Subcutaneous abdominal adipose tissue (tissue), 5 donors: ENCODE results near the gene CYSTM1.

Source experiments
- H3K27ac ChIP-seq: one replicate; pipeline ENCODE4 v1.7.0; 2013; ENCODE audit warnings: low read depth, mild to moderate bottlenecking, inconsistent platforms, low read length, moderate library complexity
- H3K27me3 ChIP-seq, 5 donors: one replicate each; pipeline ENCODE4 v1.7.0; 2013; ENCODE audit warnings: low read length in 5 of 5, inconsistent platforms in 1 of 5; ENCODE audit not compliant: control insufficient read depth in 5 of 5, insufficient read depth in 4 of 5
- H3K36me3 ChIP-seq, 5 donors: one replicate each; pipeline ENCODE4 v1.7.0; 2013; ENCODE audit warnings: low read length in 5 of 5; ENCODE audit not compliant: control insufficient read depth in 5 of 5, insufficient read depth in 5 of 5
- H3K4me1 ChIP-seq, 5 donors: one replicate each; pipeline ENCODE4 v1.7.0; 2013; ENCODE audit warnings: low read length in 5 of 5, mild to moderate bottlenecking in 3 of 5, moderate library complexity in 1 of 5; ENCODE audit not compliant: control insufficient read depth in 5 of 5, insufficient read depth in 5 of 5
- H3K4me3 ChIP-seq, 5 donors: one replicate each; pipeline ENCODE4 v1.7.0; 2013; ENCODE audit warnings: low read length in 5 of 5, low read depth in 1 of 5
- H3K9ac ChIP-seq, 5 donors: one replicate each; pipeline ENCODE4 v1.7.0; 2013; ENCODE audit warnings: low read length in 5 of 5, mild to moderate bottlenecking in 4 of 5, moderate library complexity in 3 of 5
- H3K9me3 ChIP-seq, 5 donors: one replicate each; pipeline ENCODE4 v1.7.0; 2013; ENCODE audit warnings: low read length in 5 of 5; ENCODE audit not compliant: control insufficient read depth in 5 of 5
- donor health status: healthy.
- donor health status: healthy.
- donor health status: healthy.
- donor health status: healthy.
- donor health status: healthy.

The CYSTM1 gene

DNA sequence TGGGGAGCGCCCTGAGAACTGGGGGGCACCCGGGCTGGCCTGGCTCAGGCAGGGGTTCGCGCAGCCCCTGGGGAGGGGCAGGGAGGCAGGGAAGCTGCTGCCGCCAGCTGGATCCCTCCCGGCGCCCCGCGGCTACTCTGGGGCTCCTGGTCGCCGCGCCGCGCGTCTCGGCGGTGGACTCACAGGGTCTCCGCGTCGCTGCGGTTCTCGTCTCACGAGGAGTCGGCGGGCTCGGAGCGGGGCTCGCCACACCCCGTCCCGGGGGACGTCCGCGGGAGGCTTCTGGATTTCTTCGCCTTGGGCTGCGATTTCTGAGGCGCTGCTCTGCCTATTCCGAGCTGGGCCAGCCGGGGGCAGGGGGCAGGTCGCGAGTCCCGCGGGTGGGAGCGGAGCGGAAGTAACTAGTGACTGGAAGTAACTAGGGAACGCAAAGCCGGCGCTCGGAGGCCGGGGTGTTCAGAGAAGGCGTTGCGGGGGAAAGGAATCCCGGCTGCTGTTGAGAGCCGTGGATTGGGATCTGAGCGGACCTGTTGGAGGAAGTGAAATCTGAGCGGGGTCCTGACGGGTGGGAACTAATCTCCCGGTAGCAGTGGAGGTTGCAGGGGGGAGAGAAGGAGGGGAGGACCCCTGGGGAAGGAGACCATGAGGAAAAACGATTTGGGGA lies 511 bp downstream of the CYSTM1 start:
- Histone ChIP-seq H3K27ac (peak overlapping the region; percentile 100), H3K36me3 (peaks cover 0 to 5% (median 0%) of the 10 kb centered on the region in 5 donors)

DNA sequence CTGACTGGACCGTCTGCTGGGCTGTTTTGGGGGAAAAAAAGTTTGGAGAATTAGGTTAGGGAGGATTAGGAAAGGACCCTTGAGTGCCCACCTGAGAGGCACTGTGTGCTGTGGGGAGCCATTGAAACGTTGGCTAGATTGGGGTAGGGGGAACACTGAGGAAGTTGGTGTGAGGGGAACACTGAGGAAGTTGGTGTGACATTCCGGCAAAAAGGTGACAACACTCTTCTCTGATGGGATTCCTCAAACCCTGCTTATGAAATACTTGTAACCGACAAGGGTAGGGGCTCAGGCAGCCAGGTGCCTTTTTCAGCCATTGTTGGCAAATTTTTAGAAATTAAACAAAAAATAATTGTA lies 1.0 kb downstream of the CYSTM1 start:
- H3K4me1 ChIP-seq, result peaks cover 2 to 45% (median 43%) of the 10 kb centered on the region in 5 donors

More for the DNA sequence above, 511 bp downstream of the CYSTM1 start:
- Histone ChIP-seq H3K9ac (peak overlapping the region; percentile 93 to 100 (median 96)), H3K4me1 (peaks cover 2 to 40% (median 39%) of the 10 kb centered on the region in 5 donors), H3K27me3 (no peaks in the 10 kb centered on the region), H3K4me3 (peak overlapping the region; percentile 84 to 93 (median 87)), H3K9me3 (no peaks in the 10 kb centered on the region)

DNA sequence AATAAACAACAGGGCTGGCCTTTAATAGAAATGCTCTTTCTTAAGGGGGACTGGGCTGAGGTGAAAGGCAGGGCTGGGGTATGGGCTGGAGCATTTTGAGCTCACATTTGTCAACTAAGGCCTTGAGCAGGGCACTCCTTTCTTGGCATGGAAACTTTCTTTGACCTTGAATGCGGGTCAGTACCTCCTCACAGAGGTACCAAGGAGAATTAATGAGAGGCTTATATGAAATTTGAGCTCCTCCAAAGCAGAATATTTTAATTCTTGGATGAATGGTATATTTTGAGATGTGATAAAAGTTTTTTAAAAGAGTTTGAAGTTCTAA lies 3.1 kb downstream of the CYSTM1 start:
- peaks cover 0 to 3% (median 0%) of the 10 kb centered on the region in 5 donors for H3K36me3 ChIP-seq
- H3K9ac ChIP-seq, result peak overlapping the region; percentile 39 to 92 (median 57)
- H3K27ac ChIP-seq, result peak overlapping the region; percentile 100
- H3K27me3 ChIP-seq, result no peaks in the 10 kb centered on the region
- H3K4me1 ChIP-seq, result peaks cover 2 to 65% (median 63%) of the 10 kb centered on the region in 5 donors
- peak overlapping the region in 1 of 5 donors; percentile 45 for H3K4me3 ChIP-seq
- H3K9me3 ChIP-seq, result no peaks in the 10 kb centered on the region

More for the DNA sequence above, 1.0 kb downstream of the CYSTM1 start:
- Histone ChIP-seq H3K27me3 (no peaks in the 10 kb centered on the region), H3K9me3 (no peaks in the 10 kb centered on the region), H3K9ac (peak overlapping the region; percentile 93 to 100 (median 96)), H3K27ac (peak overlapping the region; percentile 100), H3K4me3 (peak overlapping the region; percentile 84 to 93 (median 87)), H3K36me3 (peaks cover 0 to 5% (median 0%) of the 10 kb centered on the region in 5 donors)

DNA sequence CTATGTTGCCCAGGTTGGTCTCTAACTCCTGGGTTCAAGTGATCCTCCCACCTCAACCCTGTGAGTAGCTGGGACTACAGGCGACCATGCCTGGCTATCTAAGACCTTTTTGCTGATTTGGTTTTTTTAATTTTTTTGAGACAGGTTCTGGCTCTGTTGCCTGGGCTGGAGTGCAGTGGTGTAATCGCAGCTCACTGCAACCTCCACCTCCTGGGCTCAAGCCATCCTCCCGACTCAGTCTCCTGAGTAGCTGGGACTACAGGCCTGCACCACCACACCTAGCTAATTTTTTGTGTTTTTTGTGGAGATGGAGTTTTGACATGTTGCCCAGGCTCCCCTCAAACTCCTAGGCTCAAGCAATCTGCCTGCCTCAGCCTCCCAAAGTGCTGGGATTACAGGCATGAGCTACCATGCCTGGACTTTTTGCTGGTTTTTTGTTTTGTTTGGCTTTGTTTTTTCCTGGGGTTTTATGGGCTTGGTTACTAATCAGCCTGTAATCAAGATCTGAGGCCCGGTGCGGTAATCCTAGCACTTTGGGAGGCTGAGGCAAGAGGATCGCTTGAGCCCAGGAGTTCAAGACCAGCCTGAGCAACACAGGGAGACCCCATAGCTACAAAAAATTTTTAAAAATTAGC lies 3.6 kb downstream of the CYSTM1 start:
- H3K9me3 ChIP-seq, result no peaks in the 10 kb centered on the region
- H3K27ac ChIP-seq, result peak overlapping the region; percentile 100
- H3K4me3 ChIP-seq, result no peak overlapping the region
- no peaks in the 10 kb centered on the region for H3K36me3 ChIP-seq
- H3K4me1 ChIP-seq, result peaks cover 2 to 71% (median 68%) of the 10 kb centered on the region in 5 donors
- peak overlapping the region in 4 of 5 donors; percentile 39 to 92 (median 50) for H3K9ac ChIP-seq
- H3K27me3 ChIP-seq, result no peaks in the 10 kb centered on the region

DNA sequence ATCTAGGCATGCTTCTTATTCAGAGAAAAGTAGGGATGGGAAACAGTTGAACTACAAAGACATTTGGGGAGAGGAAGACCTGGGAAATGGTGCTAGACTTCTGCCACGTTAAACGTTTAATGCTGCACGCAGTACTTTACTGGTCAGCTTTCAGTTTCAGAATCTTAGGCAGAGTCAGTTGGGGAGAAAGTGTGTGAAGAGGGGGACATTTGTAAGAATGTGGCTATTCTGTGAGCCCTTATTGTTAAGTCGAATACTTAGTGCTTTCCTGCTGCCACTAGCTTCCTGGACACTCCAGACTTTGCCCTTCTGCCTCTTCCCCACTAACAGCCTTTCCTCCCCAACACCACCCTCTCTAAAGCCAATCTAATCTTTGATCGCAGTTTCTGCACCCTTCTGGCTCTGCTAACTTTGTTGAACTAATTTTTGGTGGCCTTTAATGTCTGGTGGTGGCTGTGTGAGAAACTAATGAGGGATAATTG lies 6.1 kb downstream of the CYSTM1 start:
- H3K9ac ChIP-seq, result peak overlapping the region in 4 of 5 donors; percentile 4 to 62 (median 34)
- peak overlapping the region in 4 of 5 donors; percentile 9 to 38 (median 28) for H3K4me3 ChIP-seq
- H3K9me3 ChIP-seq, result no peaks in the 10 kb centered on the region
- H3K27me3 ChIP-seq, result no peaks in the 10 kb centered on the region
- peak overlapping the region; percentile 68 for H3K27ac ChIP-seq
- H3K36me3 ChIP-seq, result no peaks in the 10 kb centered on the region
- peaks cover 0 to 66% (median 61%) of the 10 kb centered on the region in 5 donors for H3K4me1 ChIP-seq

DNA sequence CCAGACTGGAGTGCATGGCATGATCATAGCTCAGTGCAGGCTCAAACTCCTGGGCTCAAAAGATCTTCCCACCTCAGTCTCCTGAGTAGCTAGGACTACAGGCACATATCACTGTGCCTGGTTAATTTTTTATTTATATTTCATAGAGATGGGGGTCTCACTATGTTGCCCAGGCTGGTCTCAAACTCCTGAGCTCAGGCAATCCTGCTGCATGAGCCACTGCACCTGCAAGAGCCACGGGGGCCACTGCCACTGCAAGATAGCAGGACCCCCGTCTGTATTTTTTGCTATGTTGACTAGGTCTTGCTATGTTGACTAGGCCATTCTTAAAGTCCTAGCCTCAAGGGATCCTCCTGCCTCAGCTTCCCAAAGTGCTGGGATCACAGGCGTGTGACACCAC lies 6.5 kb downstream of the CYSTM1 start:
- peak overlapping the region; percentile 68 for H3K27ac ChIP-seq
- H3K4me1 ChIP-seq, result peaks cover 0 to 66% (median 60%) of the 10 kb centered on the region in 5 donors
- peak overlapping the region in 1 of 5 donors; percentile 0 for H3K9ac ChIP-seq

DNA sequence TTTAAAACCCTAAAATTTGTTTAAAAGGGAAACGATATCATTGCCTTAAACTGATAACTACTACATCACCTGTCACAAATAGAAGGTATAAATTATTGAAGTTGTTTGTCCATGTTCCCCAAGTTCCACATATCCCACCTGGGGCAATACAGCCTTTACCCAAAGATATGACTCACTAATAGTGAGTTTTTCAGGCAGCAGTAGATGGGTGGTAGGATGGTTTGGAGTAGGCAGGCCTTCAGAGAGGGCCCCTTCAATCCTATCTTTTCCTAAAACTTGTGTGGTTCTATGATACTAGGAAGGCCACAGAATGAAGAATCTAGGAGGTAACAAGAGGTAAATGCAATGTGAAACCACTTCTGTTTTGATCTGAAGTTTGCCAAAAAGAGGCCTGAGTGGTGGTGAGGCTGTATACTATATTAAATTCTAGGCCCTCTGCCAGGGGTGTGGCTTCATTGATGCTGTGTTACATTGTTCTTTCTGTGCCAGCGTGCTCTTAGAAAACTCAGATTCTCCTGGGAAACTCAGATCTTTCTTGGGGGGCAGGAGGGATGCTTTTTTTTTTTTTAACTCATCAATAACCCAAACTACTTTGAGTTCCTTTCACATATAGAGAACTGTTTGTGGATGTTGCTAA lies 7.2 kb downstream of the CYSTM1 start:
- Histone ChIP-seq H3K9ac (peak overlapping the region in 1 of 5 donors; percentile 31), H3K27me3 (no peaks in the 10 kb centered on the region), H3K36me3 (no peaks in the 10 kb centered on the region), H3K27ac (peak overlapping the region; percentile 68), H3K9me3 (no peaks in the 10 kb centered on the region), H3K4me3 (peak overlapping the region in 1 of 5 donors; percentile 11), H3K4me1 (peaks cover 0 to 66% (median 54%) of the 10 kb centered on the region in 5 donors)

More for the DNA sequence above, 6.5 kb downstream of the CYSTM1 start:
- Histone ChIP-seq H3K27me3 (no peaks in the 10 kb centered on the region), H3K36me3 (no peaks in the 10 kb centered on the region), H3K9me3 (no peaks in the 10 kb centered on the region), H3K4me3 (peak overlapping the region in 1 of 5 donors; percentile 32)

DNA sequence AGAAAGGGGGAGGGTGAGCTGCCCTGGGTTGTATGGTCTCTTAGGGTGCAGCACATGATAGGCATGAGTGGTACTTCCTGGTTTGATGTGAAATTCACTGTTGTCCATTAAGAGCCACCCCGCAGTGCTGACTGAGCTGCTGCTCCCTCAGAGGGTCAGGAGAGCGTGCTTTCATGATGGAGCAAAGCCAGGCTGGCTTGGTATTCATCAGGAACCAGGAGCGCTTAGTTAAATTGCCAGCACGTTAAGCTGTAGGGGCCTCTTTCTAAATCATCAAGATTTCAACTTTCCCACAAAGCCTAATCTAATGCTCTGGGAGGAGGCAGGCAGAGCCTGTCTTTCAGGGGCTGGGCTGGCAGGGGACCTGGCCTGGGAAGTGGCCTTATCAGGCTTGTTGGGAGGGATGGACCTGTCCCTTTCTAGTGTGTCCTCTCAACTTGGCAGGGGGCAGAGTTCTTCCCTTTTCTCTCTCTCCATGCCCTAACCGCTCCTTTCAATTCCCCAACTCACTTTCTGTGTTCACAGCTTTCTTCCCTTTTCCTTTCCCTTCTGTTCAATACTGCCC lies 7.9 kb downstream of the CYSTM1 start:
- Histone ChIP-seq H3K27me3 (no peaks in the 10 kb centered on the region), H3K4me3 (peak overlapping the region in 1 of 5 donors; percentile 11), H3K27ac (peak overlapping the region; percentile 68), H3K36me3 (no peaks in the 10 kb centered on the region), H3K9me3 (no peaks in the 10 kb centered on the region), H3K9ac (peak overlapping the region in 3 of 5 donors; percentile 31 to 54 (median 45)), H3K4me1 (peaks cover 0 to 63% (median 50%) of the 10 kb centered on the region in 5 donors)

DNA sequence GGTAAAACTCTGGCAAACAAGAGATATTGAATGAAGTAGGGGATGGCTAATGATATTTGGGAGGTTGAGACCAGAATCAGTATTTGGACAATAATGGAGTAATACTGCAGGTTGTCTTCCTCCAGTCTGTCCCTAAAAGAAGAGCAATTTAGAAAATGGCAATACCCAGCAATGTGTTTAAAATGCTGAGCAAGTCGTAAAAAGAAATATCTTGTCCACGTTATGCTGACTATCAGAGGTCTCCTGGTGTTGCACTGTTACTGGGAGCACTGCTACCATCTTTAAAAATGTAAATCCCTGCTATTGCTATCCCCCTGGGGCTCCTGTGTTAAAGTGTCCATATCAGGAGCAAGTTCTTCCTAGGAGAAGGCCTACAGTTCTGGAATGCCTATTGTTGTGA lies 10.4 kb downstream of the CYSTM1 start:
- Histone ChIP-seq H3K27ac (no peak overlapping the region), H3K9ac (no peak overlapping the region), H3K27me3 (no peaks in the 10 kb centered on the region), H3K9me3 (no peaks in the 10 kb centered on the region), H3K4me3 (no peak overlapping the region), H3K36me3 (no peaks in the 10 kb centered on the region), H3K4me1 (peaks cover 0 to 51% (median 38%) of the 10 kb centered on the region in 5 donors)
